CD4-positive, alpha-beta T cell treated with Interleukin-15 for 1 hour (primary cell): ENCODE measurements around the gene RBM47.
"Not testable (repeated sequence)": the region's sequence is repeated elsewhere in the genome, so short reads cannot be mapped to it uniquely, and the experiment has no call there.

Experiments used
- DNase-seq: peaks from one replicate; pipeline ENCODE4 v3.0.0-alpha.2; 2020

RBM47 gene

GRCh38 chr4:40484346-40485090 lies 145.1 kb downstream of the RBM47 start:
- no peak for DNase-seq

DNA sequence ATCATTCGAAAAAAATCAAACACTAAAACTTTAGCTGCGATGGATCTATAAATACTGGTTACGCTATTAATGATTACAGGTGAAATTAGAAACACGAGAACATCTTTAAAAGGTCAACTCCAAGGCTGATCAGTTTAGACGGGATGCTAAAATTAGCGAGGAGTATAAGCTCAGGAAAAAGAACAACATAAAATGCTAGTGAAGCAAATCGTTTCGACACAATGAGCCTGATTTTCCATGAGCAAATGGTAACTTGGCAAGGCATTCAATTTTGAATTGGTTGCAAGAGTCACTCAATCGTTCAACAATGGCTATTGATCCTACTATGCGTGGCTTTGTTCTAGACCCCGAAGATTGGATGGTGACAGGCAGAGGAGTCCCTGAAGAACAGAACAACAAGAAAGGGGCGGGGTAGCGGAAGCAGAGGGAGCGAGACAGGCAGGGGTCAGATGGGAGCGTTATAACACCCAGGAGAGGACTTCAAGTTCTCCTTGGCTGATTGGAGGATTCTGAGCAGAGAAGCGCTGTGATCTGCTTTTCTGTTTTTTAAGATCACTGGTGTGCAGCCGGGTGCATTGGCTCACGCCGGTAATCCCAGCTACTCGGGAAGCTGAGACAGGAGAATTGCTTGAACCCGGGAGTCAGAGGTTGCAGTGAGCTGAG lies 146.5 kb downstream of the RBM47 start:
- no peak for DNase-seq

DNA sequence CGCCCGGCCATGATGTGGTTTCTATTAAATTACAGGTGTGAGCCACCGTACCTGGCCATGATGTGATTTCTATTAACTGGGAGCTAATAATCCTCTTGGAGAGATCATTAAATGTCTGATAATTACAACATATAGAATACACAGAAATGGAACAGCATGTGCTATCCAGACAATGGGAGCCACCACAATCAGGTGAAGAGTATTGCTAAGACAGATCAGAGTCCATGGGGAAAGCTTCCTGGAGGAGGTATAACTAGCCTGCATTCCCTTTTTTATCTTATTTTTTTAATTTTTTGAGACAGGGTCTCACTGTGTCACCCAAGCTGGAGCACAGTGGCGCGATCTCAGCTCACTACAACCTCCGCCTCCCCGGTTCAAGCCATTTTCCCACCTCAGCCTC lies 147.7 kb downstream of the RBM47 start:
- DNase-seq: no peak

- no peak for DNase-seq
These were observed 149.4 kb downstream of the RBM47 start for GRCh38 chr4:40480291-40480690.

DNA sequence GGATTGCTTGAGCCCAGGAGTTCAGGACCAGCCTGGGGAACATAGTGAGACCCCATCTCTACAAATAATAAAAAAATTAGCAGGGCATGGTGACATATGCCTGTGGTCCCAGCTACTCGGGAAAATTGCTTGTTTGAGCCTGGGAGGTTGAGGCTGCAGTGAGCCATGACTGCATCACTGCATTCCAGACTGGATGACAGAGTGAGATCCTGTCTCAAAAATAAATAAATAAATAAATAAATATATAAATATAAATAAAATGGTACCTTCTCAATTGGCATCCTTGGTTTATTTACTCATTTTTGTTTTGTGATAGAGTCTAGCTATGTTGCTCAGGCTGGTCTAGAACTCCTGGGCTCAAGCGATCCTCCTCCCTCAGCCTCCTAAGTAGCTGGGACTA lies 150.3 kb downstream of the RBM47 start:
- DNase-seq: no peak

- DNase-seq: no peak
These were observed 154.1 kb downstream of the RBM47 start for GRCh38 chr4:40475609-40476008.

- no peak for DNase-seq
These were observed 155.9 kb downstream of the RBM47 start for GRCh38 chr4:40473578-40474388.

DNA sequence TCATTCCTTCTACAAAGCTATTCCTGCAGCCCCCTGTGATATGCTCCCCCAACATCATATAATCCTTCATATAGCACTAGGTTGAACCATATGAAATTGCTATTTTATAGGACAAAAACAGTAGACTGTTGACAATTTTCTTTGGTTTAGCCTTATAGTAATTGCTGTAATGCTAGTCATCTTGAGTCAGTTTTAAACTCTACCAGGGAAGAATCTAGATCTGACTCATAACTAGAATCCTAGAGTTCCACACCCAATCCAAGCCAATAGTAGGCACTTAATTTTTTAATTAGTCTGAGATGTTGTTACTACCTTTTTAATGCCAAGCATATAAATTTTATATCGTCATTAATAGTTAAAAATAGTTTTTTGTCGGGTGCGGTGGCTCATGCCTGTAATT lies 157.7 kb downstream of the RBM47 start:
- DNase-seq: no peak

GRCh38 chr4:40466789-40467188 lies 162.9 kb downstream of the RBM47 start:
- no peak for DNase-seq

- DNase-seq: peak; percentile 34
These were observed 167.3 kb downstream of the RBM47 start for GRCh38 chr4:40462326-40462725.

GRCh38 chr4:40461879-40462278 lies 167.8 kb downstream of the RBM47 start:
- no peak for DNase-seq

DNA sequence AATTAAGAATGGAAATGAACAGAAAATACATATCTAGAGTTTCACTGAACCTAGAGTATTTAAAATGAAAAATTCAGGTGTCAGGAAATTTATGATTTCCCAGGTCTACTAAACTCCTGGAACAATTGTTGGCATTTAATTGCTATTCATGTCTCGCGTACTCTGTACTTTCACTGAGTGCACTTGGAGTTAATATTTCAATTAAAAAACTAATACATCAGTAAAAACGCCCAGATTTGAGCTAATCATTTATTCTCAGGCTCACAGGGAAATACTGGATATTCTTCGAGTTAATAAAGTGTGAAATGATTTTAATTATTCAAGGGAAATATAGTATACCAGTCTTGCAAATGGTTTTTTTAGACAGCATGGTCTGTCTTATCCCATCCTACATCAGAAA lies 168.6 kb downstream of the RBM47 start:
- no peak for DNase-seq

DNA sequence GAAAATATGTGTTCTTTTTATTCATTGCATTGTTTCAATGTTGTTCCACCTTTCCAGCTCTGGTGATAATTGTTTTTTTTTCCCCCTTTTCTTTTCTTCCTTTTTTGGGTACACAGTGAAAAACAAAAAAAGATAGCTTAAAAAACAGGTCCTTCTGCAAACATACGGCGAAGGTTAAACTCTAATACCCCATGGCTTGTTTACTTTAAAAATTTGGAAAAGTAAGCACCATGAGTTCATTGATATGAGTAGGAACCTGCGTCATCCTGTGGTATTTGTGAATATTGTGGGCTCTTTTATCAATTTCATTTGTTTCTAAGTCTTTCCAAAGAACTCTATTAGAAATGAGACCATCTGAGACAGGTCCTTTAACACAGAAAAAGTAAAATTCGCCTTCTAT lies 171.0 kb downstream of the RBM47 start:
- no peak for DNase-seq

DNA sequence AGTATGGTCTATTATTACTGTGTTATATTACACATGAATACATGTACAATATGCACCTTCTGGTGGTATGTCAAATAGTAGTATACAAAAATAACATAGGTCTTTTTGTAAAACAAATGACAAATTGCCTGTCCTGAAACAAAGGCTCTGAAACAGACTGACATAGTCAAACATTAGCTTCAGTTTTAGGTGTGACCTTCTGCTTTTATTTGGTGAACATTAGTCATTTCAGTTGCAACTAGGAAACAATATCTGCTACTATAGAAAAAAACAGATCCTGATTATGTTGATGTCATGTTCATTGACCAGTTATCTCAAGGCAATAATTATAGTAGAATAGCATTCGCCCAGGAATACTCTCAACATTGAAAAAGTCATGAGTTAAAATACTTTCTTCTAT lies 171.6 kb downstream of the RBM47 start:
- no peak for DNase-seq

DNA sequence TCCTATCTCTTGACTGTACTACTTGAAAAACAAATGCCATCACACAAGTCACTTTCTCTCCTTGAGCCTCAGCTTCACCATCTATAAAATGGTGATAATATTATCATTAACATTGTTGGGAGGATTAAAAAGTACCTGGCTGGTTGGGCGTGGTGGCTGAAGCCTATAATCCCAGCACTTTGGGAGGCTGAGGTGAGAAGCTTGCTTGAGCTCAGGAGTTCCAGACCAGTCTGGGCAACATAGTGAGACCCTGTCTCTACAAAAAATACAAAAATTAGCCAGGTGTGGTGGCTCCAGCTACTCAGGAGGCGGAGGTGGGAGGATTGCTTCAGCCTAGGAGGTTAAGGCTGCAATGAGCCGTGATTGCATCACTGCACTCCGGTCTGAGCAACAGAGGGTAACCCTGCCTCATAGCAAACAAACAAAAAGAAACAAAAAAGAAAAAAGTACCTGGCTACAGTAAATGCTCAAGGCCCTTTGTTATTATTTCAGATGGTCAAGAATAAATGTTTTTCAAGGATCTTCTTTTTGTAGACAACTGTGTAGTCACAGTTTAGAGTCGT lies 174.2 kb downstream of the RBM47 start:
- DNase-seq: no peak

- no peak for DNase-seq
These were observed 174.8 kb downstream of the RBM47 start for GRCh38 chr4:40454816-40455215.

DNA sequence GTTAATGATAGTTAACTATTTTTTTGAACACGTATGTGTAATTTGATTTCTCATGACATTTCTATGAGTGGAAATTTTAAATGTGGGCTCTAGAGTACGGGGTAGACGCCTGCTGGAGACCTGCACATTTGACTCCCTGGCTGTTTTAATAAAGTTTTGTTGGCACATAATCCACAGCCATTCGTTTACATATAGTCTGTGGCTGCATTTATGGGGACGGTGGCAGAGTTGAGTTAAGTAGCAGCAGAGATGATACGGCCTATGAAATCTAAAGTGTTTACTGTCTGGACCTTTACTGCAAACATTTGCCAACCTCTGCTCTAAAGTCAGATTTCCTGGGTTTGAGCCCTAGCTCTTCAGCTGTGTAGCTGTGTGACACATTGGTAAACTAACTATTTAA lies 175.8 kb downstream of the RBM47 start:
- no peak for DNase-seq

DNA sequence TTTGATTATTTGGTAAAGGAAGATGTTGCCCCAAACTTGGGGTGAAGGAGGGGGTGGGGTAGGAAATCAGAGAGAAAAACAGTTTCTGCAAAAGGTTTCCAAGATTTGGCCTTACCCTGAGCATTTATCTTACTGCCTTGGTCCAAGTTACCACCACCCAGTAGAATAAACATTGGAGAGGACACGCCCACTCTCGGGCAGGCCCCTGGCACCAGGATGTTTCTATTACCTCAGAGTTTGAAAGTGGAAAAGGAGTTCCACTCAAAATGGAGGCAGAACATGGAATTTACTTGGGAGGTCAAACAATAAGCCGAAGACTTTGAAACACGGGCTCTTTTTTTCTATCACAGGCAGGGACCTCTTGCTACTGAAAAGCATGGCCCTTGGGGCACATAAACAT lies 180.8 kb downstream of the RBM47 start:
- DNase-seq: no peak

- DNase-seq: no peak
These were observed 182.8 kb downstream of the RBM47 start for GRCh38 chr4:40446839-40447238.

DNA sequence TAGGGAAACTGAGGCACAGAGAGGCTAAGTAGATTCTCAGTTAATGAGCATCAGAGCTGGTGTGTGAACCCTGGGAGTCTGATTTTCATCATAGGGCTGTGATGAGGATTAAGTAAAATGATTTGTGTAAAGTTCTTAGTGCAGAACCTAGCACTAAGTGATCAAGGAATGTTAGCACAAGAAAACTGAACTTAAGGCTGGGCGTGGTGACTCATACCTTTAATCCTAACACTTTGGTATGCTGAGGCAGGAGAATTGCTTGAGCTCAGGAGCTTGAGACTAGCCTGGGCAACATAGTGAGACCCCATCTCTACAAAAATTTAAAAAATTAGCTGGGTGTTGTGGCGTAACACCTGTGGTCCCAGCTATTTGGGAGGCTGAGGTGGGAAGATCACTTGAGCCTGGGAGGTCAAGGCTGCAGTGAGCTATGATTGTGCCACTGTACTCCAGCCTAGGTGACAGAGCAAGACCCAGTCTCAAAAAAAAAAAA lies 183.4 kb downstream of the RBM47 start:
- not testable (repeated sequence) for DNase-seq

GRCh38 chr4:40445671-40446070 lies 184.0 kb downstream of the RBM47 start:
- DNase-seq: no peak

GRCh38 chr4:40441430-40441829 lies 188.2 kb downstream of the RBM47 start:
- DNase-seq: no peak

- DNase-seq: no peak
These were observed 190.1 kb downstream of the RBM47 start for GRCh38 chr4:40439519-40439918.
